ENCODE measurements around the gene RNF8.
"Not testable (repeated sequence)": the region's sequence is repeated elsewhere in the genome, so short reads cannot be mapped to it uniquely, and the experiment has no call there.

RNF8 gene, protein sequence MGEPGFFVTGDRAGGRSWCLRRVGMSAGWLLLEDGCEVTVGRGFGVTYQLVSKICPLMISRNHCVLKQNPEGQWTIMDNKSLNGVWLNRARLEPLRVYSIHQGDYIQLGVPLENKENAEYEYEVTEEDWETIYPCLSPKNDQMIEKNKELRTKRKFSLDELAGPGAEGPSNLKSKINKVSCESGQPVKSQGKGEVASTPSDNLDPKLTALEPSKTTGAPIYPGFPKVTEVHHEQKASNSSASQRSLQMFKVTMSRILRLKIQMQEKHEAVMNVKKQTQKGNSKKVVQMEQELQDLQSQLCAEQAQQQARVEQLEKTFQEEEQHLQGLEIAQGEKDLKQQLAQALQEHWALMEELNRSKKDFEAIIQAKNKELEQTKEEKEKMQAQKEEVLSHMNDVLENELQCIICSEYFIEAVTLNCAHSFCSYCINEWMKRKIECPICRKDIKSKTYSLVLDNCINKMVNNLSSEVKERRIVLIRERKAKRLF

DNA sequence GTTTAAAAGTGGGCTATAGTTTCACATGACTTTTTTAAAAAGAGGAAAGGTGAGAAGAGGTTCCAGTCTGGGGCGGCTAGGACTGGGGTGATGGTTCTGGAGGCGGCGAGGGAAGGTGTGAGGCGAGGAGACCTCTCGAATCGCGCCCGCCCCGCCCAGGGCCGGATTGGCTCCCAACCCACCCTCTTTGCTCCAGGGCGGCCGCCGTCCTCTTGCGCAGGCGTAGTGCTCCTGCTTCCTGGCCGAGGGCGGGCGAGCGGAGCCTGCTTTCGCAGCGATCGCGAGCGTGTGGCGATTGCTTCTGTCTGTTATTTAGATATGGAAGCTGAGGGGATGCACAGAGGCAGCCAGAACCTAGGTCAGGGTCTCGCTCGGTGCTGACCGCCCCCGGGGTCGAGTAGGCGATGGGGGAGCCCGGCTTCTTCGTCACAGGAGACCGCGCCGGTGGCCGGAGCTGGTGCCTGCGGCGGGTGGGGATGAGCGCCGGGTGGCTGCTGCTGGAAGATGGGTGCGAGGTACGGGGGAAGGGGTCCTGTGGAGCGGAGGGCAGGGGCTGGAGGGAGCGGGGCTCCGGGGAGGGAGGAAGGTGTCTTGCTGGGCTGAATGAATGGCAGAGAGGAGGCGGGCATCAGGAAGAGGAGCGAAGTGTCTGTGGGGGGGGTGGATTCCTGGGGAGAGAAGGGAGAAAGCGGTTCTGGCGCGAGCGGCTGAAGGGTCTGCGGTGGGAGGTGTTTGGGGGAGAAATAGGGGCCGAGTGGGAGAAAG is at the start of gene RNF8:
TSS of gene RNF8 (plus strand) at position 223 of the 765 bp plus-strand sequence. CDS start at position 405, 182 bp downstream.
- H3K4me1 Mint-ChIP-seq, result peaks cover 46% of the 10 kb centered on the region

DNA sequence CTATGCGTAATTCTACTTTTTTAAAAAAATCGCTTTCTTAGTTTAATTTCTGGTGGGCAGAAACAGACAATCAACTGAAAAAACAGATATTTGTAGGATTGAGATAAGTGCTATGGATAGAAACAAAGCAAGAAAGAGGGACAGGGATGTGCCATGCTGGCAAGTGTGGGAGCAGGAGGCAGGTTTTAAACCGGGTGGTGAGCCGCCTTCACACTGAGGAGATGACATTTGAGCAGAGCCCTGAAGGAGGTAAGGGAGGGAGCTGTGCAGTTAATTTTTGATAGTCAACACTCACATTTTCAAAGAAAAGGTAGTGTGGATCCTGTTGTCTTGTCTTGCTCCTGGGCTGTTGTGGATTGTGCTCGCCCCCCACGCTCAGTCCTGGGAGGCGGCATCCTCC is 49.0 kb upstream of the RNF8 start:
- Mint-ChIP-seq H3K36me3 (peaks cover 59% of the 10 kb centered on the region), H3K27ac (no peak overlapping the region), H3K9me3 (no peaks in the 10 kb centered on the region), H3K4me3 (no peak overlapping the region), H3K27me3 (no peaks in the 10 kb centered on the region), H3K4me1 (no peaks in the 10 kb centered on the region)
- no peak for ATAC-seq

More for the DNA sequence above, at the start of gene RNF8:
- Mint-ChIP-seq H3K27me3 (no peaks in the 10 kb centered on the region), H3K9me3 (no peaks in the 10 kb centered on the region), H3K4me3 (peak within 1 kb of the TSS; percentile 99), H3K36me3 (peaks cover 7% of the 10 kb centered on the region), H3K27ac (peak within 1 kb of the TSS; percentile 95)
- peak; percentile 97 for ATAC-seq

DNA sequence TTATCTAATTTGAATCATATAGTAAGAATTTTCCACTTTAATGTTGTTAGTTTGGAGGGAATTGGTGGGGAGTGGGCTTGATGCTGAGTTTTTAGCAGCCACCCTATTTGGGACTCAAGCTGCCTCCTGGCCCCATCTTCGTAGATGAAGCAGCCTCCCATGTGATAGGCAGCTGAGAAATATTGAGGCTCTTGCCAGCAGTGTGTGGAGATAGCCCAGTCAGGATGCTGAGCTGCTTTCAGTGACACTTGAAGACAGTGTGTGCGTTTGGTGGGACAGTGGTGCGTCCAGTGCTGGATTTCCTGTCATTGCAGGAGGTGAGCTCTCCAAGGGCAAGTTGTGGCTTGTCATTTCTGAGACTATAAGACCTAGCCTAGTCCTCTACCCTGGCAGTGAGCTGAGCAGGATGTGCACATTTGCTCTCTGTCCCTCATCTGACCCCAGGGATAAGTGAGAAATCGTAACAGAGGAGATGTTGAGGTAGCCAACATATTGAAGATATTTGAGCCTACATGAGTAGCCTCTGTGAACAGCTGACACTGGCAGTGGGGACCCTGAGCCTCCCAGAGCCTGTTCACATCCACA is 47.9 kb upstream of the RNF8 start:
- H3K9me3 Mint-ChIP-seq, result no peaks in the 10 kb centered on the region
- no peak overlapping the region for H3K27ac Mint-ChIP-seq
- no peaks in the 10 kb centered on the region for H3K4me1 Mint-ChIP-seq
- H3K27me3 Mint-ChIP-seq, result no peaks in the 10 kb centered on the region
- peaks cover 55% of the 10 kb centered on the region for H3K36me3 Mint-ChIP-seq
- H3K4me3 Mint-ChIP-seq, result no peak overlapping the region
- ATAC-seq, result no peak

DNA sequence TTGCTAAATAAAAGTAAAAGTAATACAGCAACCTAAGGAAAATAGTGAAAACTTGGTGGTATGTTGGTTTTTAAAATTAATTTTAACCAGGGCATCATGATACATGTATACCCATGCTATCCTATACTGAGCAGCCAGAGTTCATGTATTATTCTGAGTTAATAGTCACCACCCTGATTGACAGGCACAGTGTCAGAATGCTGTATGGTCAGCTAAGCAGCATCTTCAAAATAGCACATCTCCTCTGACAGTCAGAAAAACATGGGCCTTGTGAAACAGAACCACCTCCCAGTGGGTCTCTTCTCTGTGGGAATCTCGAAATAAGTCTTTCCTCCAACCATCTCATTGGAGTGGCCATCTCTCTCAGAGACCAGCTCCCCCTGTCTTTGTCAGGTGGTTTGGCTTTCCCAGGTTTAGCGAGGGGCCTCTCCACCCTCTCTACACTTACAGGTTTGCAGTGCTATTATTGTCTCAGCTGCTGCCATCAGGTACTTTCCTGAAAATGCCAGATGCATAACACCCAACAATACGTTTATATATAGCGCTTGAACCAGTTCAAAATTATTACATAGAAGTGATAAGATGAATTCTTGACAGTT is 47.1 kb upstream of the RNF8 start:
- Mint-ChIP-seq H3K9me3 (no peaks in the 10 kb centered on the region), H3K27me3 (no peaks in the 10 kb centered on the region), H3K27ac (no peak overlapping the region), H3K36me3 (peaks cover 47% of the 10 kb centered on the region), H3K4me3 (no peak overlapping the region), H3K4me1 (no peaks in the 10 kb centered on the region)
- no peak for ATAC-seq

DNA sequence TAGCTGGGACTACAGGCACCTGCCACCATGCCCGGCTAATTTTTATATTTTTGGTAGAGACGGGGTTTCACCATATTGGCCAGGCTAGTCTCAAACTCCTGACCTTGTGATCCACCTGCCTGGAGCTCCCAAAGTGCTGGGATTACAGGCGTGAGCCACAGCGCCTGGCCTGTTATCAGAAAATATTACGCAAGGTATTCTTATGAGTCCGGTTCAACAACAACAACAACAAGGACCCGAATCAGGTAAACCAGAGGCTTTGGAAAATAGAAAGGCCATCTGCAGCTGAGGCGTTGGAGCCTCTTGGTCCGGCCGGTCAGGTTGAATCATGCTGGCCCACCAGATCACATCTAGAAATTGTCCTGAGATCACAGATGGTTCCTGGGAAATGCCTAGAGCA is 46.3 kb upstream of the RNF8 start:
- not testable (repeated sequence) for H3K27ac Mint-ChIP-seq, H3K9me3 Mint-ChIP-seq, H3K27me3 Mint-ChIP-seq, ATAC-seq, H3K4me3 Mint-ChIP-seq, H3K4me1 Mint-ChIP-seq
- H3K36me3 Mint-ChIP-seq, result peaks cover 40% of the 10 kb centered on the region

DNA sequence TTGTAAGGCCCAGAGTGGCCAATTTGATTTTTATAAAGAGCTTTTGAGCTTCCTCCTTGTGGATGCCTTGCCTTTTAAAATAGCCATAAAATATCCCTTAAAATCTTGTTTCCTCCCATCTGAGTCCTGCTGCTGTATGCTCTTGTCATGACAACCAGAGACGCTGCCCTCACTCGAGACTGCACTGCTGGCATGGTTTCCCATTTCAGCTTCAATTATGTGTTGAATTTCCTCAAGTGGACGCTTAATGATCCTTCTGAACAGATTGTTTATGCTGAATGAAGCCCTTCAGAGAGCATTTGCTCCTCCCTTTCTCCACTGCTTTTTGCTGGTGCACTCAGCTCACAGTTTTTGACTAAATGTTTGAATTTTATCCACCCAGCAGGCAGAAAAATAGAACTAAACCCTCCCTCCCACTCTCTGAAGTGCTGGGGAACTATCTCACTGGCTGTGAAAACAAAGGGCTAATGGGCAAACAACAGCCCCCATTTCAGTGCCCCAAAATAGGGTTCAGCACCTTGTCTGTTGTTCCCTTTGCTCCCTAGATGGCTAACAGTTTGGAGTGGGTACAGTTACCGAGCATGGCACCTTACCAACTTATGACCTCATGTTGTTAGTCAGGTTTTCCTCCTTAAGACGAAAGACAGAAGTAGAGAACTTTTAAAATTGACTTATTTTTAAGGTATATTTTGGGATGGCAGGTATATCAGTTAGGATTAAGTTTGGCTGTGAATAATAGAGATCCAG is 45.5 kb upstream of the RNF8 start:
- no peak for ATAC-seq

DNA sequence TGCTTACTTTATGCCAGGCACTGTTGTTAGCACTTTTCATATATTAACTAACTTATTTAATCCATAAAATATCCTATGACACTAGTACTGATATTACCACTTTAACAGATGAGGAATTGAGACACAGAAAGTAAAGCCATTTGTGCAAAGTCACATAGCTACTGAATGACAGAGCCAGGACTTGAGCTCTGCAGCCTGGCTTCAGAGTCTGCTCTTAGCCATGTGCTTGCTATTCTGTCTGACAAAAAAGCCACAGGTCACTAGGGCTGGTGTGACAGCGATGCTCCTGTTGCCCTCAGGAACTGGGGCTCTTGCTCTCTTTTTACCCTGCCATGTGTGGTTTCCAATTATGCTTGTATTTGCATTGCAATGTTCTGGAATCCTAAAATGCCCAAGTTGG is 44.7 kb upstream of the RNF8 start:
- Mint-ChIP-seq H3K27ac (no peak overlapping the region), H3K9me3 (no peaks in the 10 kb centered on the region), H3K27me3 (no peaks in the 10 kb centered on the region), H3K4me1 (no peaks in the 10 kb centered on the region), H3K4me3 (no peak overlapping the region), H3K36me3 (peaks cover 39% of the 10 kb centered on the region)
- ATAC-seq, result no peak

More for the DNA sequence above, 45.5 kb upstream of the RNF8 start:
- Mint-ChIP-seq H3K36me3 (peaks cover 39% of the 10 kb centered on the region), H3K27ac (no peak overlapping the region), H3K4me3 (no peak overlapping the region), H3K9me3 (no peaks in the 10 kb centered on the region), H3K27me3 (no peaks in the 10 kb centered on the region), H3K4me1 (no peaks in the 10 kb centered on the region)

DNA sequence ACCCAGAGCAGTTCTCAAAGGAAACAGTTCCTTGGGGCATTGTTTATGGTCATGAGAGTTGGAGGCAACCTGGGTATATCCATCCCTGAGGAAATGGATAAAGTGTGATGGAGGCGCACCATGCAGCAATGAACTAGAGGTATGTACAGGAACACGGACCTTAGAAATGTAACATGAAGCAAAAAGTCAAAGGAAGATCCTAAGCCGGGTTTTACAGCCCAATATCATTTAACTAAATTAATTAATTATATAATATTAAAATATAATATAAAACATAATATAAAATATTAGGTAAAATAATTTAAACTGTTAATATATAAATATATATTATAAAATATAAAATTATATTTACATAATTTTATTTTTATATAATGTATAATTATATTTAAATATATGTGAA is 44.1 kb upstream of the RNF8 start:
- Mint-ChIP-seq H3K9me3 (no peaks in the 10 kb centered on the region), H3K27ac (no peak overlapping the region), H3K4me3 (no peak overlapping the region), H3K27me3 (no peaks in the 10 kb centered on the region), H3K4me1 (peaks cover 2% of the 10 kb centered on the region), H3K36me3 (peaks cover 39% of the 10 kb centered on the region)
- no peak for ATAC-seq

DNA sequence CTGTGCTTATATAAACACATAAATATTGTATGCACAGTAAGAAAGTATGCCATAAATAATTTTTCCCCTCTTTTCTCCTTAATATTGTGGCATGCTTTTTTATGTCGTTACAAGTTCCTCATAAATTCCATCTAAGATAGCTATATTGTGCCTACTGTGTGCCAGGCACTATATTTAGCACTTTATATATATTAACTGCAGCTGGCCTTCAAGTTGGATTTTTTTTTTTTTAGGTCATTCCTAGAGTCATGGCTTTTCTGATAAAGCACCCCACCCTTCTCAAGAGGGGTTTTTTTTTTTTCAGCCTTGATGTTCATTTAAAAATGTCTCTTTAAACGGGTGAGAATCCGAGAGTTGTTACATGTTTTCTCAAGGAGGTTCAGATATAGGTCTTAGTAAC is 42.8 kb upstream of the RNF8 start:
- Mint-ChIP-seq H3K36me3 (peaks cover 33% of the 10 kb centered on the region), H3K9me3 (no peaks in the 10 kb centered on the region), H3K4me3 (no peak overlapping the region), H3K27ac (no peak overlapping the region), H3K27me3 (no peaks in the 10 kb centered on the region), H3K4me1 (peaks cover 6% of the 10 kb centered on the region)
- ATAC-seq, result no peak

DNA sequence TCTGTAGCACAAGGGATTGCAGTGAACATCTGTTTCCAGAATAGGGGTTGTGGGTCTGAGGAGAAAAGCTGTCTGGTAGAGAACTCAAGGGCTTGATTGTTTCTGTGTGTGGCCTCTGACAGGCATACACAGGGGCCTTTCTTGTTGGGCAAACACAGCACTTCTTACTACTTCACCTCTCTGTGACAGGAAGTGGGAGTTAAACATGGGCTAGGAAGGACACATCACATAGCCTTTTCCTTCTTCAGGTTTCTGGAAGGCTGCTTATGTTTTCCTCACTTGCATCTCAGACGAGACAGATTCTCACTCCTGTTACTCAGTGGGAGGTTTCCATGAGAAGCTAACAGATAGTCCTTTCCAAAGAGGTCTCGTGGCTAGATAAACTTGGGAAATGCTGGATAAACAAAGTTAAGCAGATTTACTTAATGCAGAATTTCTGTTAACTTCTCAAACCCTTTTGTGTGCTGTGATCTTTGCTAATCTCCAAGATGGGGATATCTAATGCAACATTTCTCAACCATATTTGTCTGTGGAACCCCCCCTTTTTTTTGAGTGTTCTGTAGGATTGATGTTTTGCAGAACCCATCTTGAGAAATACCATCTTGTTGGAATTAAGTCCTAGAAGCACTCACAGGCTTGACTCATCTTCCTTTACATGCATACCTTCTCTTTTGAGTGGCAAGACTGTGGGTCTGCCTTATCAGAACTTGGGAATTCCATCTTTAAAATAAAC is 41.9 kb upstream of the RNF8 start:
- Mint-ChIP-seq H3K27me3 (no peaks in the 10 kb centered on the region), H3K27ac (no peak overlapping the region), H3K36me3 (peaks cover 33% of the 10 kb centered on the region), H3K9me3 (no peaks in the 10 kb centered on the region), H3K4me1 (peaks cover 6% of the 10 kb centered on the region), H3K4me3 (no peak overlapping the region)
- no peak for ATAC-seq

DNA sequence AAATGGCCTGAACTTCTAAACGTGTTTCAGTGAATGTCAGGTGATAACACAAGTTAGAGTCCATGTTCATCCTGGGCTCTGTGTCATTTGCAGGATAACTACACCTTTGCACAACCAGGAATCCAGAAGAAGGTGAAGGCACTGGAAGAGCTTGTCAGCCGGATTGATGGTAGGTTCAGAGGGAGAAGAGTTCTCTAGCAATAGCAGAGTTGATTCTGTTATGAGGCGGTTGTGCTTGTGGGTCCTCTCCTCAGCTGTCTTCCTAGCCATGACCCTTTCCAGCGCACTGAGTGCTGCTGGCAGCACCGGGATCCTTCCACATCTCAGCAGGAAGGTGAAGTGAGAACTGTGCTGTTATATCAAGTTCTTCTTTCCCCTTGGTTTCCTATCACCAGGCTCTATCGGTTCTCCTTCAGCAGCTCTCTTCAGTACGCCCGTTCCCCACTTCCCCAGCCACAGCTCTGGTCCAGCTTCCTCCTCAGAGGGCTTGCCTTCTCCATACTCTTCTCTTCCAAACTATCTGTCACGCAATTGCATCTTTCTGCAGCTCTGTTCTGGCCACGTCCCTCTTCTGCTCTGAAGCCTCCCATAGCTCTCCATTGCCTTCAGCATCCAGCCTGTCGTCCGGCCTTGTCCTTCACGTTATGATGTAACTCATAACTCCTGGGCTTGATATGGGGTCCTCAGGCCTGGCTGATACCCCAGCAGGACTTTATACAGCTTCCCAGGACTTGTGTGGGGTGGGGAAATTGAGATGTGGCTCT is 39.9 kb upstream of the RNF8 start:
- Mint-ChIP-seq H3K4me3 (no peak overlapping the region), H3K27ac (no peak overlapping the region), H3K9me3 (no peaks in the 10 kb centered on the region), H3K27me3 (no peaks in the 10 kb centered on the region), H3K4me1 (peaks cover 6% of the 10 kb centered on the region), H3K36me3 (peaks cover 29% of the 10 kb centered on the region)
- ATAC-seq, result no peak

DNA sequence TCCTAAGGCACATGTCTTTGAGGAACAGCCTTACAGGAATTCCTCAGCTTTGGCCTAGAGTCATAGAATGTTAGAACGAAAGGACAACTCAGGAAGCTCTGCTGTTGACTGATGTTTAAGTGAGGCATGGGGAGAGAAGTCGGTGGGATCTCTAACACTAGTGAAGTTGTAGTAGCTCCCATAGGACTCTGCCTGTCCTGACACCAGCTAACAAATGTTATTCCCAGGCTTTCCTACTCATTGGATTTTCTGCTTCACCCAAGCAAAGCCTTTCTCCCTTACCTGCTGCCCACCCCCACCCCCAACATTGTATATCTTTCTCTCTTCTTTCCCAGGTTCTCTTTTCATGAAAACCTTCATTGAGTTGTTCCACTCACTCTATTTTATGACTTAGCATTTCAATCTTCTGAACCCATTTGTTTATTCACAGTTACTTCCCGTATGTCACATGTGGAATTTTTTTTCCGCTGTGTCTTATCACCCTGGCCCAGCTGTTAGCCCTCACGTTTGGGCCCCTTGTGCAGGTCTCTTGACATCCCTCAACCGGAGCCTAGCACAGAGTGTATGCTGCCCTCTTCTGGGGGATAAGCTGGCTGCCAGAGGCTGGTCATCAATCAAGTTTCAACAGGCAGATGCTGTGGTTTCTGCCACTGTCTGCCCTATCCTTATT is 39.2 kb upstream of the RNF8 start:
- H3K27me3 Mint-ChIP-seq, result no peaks in the 10 kb centered on the region
- ATAC-seq, result no peak
- H3K27ac Mint-ChIP-seq, result no peak overlapping the region
- no peaks in the 10 kb centered on the region for H3K9me3 Mint-ChIP-seq
- H3K4me3 Mint-ChIP-seq, result no peak overlapping the region
- peaks cover 25% of the 10 kb centered on the region for H3K36me3 Mint-ChIP-seq
- peaks cover 6% of the 10 kb centered on the region for H3K4me1 Mint-ChIP-seq

DNA sequence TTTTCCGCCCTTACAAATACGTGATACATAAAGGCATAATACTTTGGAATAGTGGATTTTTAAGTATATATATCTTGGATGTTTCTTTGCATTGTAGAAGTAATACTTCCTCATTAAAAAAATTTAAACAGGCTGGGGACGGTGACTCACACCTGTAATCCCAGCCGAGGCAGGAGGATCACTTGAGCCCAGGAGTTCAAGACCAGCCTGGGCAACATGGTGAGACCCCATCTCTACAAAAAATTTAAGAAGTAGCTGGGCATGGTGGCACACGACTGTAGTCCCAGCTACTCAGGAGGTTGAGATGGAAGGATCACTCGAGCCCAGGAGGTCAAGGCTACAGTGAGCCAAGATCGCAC is 38.6 kb upstream of the RNF8 start:
- H3K4me3 Mint-ChIP-seq, result no peak overlapping the region
- H3K4me1 Mint-ChIP-seq, result peaks cover 6% of the 10 kb centered on the region
- H3K36me3 Mint-ChIP-seq, result peaks cover 28% of the 10 kb centered on the region
- no peaks in the 10 kb centered on the region for H3K27me3 Mint-ChIP-seq
- no peaks in the 10 kb centered on the region for H3K9me3 Mint-ChIP-seq
- H3K27ac Mint-ChIP-seq, result no peak overlapping the region
- ATAC-seq, result no peak
